ENCODE measurements around the gene OSBPL5. TPM values are rescaled to one million over a fixed set of nuclear protein-coding genes. Genes with fewer than 3 reads are reported as not detected.
"Not testable (repeated sequence)": the region's sequence is repeated elsewhere in the genome, so short reads cannot be mapped to it uniquely, and the experiment has no call there.

OSBPL5 gene
- total and polyA plus RNA-seq, 2 donors (not counting 1 experiment from before 2014, with no cell fraction given) = 12.4 to 49.0 TPM

- Histone ChIP-seq H3K9me3 (ENCODE audit: control insufficient read depth, insufficient read depth, low read depth, low read length) (no peaks in the 10 kb centered on the region), H3K9ac (ENCODE audit: insufficient read depth, low read length) (no peak overlapping the region), H3K4me2 (ENCODE audit: extremely low read depth, insufficient read depth, low read length) (no peak overlapping the region), H3K36me3 (ENCODE audit: control insufficient read depth, insufficient read depth, low read length) (peaks cover 8% of the 10 kb centered on the region), H3K27ac (ENCODE audit: insufficient read depth, low read length) (no peak overlapping the region), H3K79me2 (ENCODE audit: control insufficient read depth, insufficient read depth, low read length) (no peaks in the 10 kb centered on the region), H2AFZ (ENCODE audit: low read length) (no peak overlapping the region), H3K27me3 (ENCODE audit: control insufficient read depth, insufficient read depth, low read length) (no peaks in the 10 kb centered on the region), H3K4me3 (replicated peaks in 1 of 4; ENCODE audit: control extremely low read depth in 1 of 4, insufficient read depth in 1 of 4, low read depth in 3 of 4, low read length in 4 of 4) (no peak overlapping the region), H3K4me1 (ENCODE audit: control insufficient read depth, extremely low read depth, insufficient read depth, low read length) (no peaks in the 10 kb centered on the region), H4K20me1 (ENCODE audit: control insufficient read depth, extremely low read depth, insufficient read depth, low read length) (no peaks in the 10 kb centered on the region)
- DNase-seq (ENCODE audit: low read depth in 2 of 2) = peak in 1 of 2 donors; percentile 62
- TF ChIP-seq CTCF (conservative IDR thresholded peaks at IDR 0.05 in 1 of 2, IDR thresholded peaks at IDR 0.05 in 1 of 2; ENCODE audit: low read depth in 1 of 2, low read length in 2 of 2) (no peak), EZH2 (IDR thresholded peaks at IDR 0.05; ENCODE audit: low read length, missing control alignments) (no peak)
These were observed 49.8 kb downstream of the OSBPL5 start for GRCh38 chr11:3115321-3115720.

GRCh38 chr11:3113661-3114060 is 51.4 kb downstream of the OSBPL5 start:
- not testable (repeated sequence) for H3K36me3 ChIP-seq (ENCODE audit: control insufficient read depth, insufficient read depth, low read length); H3K27me3 ChIP-seq (ENCODE audit: control insufficient read depth, insufficient read depth, low read length); H3K4me3 ChIP-seq (replicated peaks in 1 of 4; ENCODE audit: control extremely low read depth in 1 of 4, insufficient read depth in 1 of 4, low read depth in 3 of 4, low read length in 4 of 4); H2AFZ ChIP-seq (ENCODE audit: low read length); H3K4me1 ChIP-seq (ENCODE audit: control insufficient read depth, extremely low read depth, insufficient read depth, low read length); DNase-seq (ENCODE audit: low read depth in 2 of 2); H3K4me2 ChIP-seq (ENCODE audit: extremely low read depth, insufficient read depth, low read length); H3K9me3 ChIP-seq (ENCODE audit: control insufficient read depth, insufficient read depth, low read depth, low read length); H3K27ac ChIP-seq (ENCODE audit: insufficient read depth, low read length); H3K79me2 ChIP-seq (ENCODE audit: control insufficient read depth, insufficient read depth, low read length); H4K20me1 ChIP-seq (ENCODE audit: control insufficient read depth, extremely low read depth, insufficient read depth, low read length); H3K9ac ChIP-seq (ENCODE audit: insufficient read depth, low read length)

- Histone ChIP-seq H3K4me3 (replicated peaks in 1 of 4; ENCODE audit: control extremely low read depth in 1 of 4, insufficient read depth in 1 of 4, low read depth in 3 of 4, low read length in 4 of 4) (no peak overlapping the region), H3K9ac (ENCODE audit: insufficient read depth, low read length) (no peak overlapping the region), H3K36me3 (ENCODE audit: control insufficient read depth, insufficient read depth, low read length) (peaks cover 9% of the 10 kb centered on the region), H3K4me1 (ENCODE audit: control insufficient read depth, extremely low read depth, insufficient read depth, low read length) (no peaks in the 10 kb centered on the region), H3K4me2 (ENCODE audit: extremely low read depth, insufficient read depth, low read length) (no peak overlapping the region), H3K27ac (ENCODE audit: insufficient read depth, low read length) (no peak overlapping the region), H3K27me3 (ENCODE audit: control insufficient read depth, insufficient read depth, low read length) (no peaks in the 10 kb centered on the region), H3K79me2 (ENCODE audit: control insufficient read depth, insufficient read depth, low read length) (no peaks in the 10 kb centered on the region), H2AFZ (ENCODE audit: low read length) (no peak overlapping the region), H3K9me3 (ENCODE audit: control insufficient read depth, insufficient read depth, low read depth, low read length) (no peaks in the 10 kb centered on the region), H4K20me1 (ENCODE audit: control insufficient read depth, extremely low read depth, insufficient read depth, low read length) (no peaks in the 10 kb centered on the region)
- no peak for TF ChIP-seq EZH2 (IDR thresholded peaks at IDR 0.05; ENCODE audit: low read length, missing control alignments)
- TF ChIP-seq CTCF (conservative IDR thresholded peaks at IDR 0.05 in 1 of 2, IDR thresholded peaks at IDR 0.05 in 1 of 2; ENCODE audit: low read depth in 1 of 2, low read length in 2 of 2) = no peak
- peak in 1 of 2 donors; percentile 65 for DNase-seq (ENCODE audit: low read depth in 2 of 2)
These were observed 53.0 kb downstream of the OSBPL5 start for GRCh38 chr11:3111919-3112690.
